HG03439 (cell line): ENCODE measurements around the gene ZNF793.

Source experiments
- ATAC-seq: cut with Tn5 transposase; IDR thresholded peaks from one replicate; pipeline ENCODE4 v1.9.1; 2021; ENCODE audit warnings: mild to moderate bottlenecking, moderate library complexity; ENCODE audit not compliant: unreplicated experiment

The ZNF793 gene

GRCh38 chr19:37564624-37565369 lies 58.1 kb downstream of the ZNF793 start:
- no peak for ATAC-seq

GRCh38 chr19:37565370-37565669 lies 58.6 kb downstream of the ZNF793 start:
- ATAC-seq = no peak

GRCh38 chr19:37572203-37572602 lies 65.5 kb downstream of the ZNF793 start:
- no peak for ATAC-seq

GRCh38 chr19:37583340-37583739 lies 76.6 kb downstream of the ZNF793 start:
- ATAC-seq = no peak
